Chondrocyte (in vitro differentiated cells): ENCODE results near the gene SYT14. TPM values are rescaled to one million over a fixed set of nuclear protein-coding genes. Genes with fewer than 3 reads are reported as not detected.

Experiments used
- DNase-seq: peaks from one replicate; pipeline ENCODE4 v3.0.0; 2021; ENCODE audit warnings: mixed read lengths, low spot score
- H3K27ac Mint-ChIP-seq: one replicate; pipeline ENCODE4 v1.8.0; 2021; ENCODE audit warnings: mild to moderate bottlenecking, moderate library complexity, mixed read lengths; ENCODE audit not compliant: unreplicated experiment
- H3K27me3 Mint-ChIP-seq: 2 replicates; pipeline ENCODE4 v1.8.0; 2021; ENCODE audit warnings: low read depth, mixed read lengths
- H3K36me3 Mint-ChIP-seq: 2 replicates; pipeline ENCODE4 v1.8.0; 2021; ENCODE audit warnings: low read depth, mixed read lengths
- H3K4me1 Mint-ChIP-seq: 2 replicates; pipeline ENCODE4 v1.8.0; 2021; ENCODE audit warnings: low read depth, mild to moderate bottlenecking, mixed read lengths
- H3K4me3 Mint-ChIP-seq: one replicate; pipeline ENCODE4 v1.8.0; 2021; ENCODE audit warnings: mild to moderate bottlenecking, moderate library complexity, mixed read lengths; ENCODE audit not compliant: unreplicated experiment
- H3K9me3 Mint-ChIP-seq: 2 replicates; pipeline ENCODE4 v1.8.0; 2021; ENCODE audit warnings: low read depth, mixed read lengths
- total RNA-seq: library from RNA; stranded (reverse); gene quantifications from 3 replicates; pipeline ENCODE4 v1.2.1, GENCODE V29; 2021
- TF ChIP-seq, protein P1 (sequence below): fragments of 200-600 bp; sonication (generic); IDR thresholded peaks from 2 replicates; pipeline ENCODE4 v1.5.0; 2021; ENCODE audit warnings: antibody characterized with exemption, mild to moderate bottlenecking, moderate library complexity

The SYT14 gene
- total RNA-seq, 1 donor from 2014 or later, result 1.0 TPM

- Mint-ChIP-seq H3K4me1 (no peaks in the 10 kb centered on the region), H3K4me3 (no peak overlapping the region), H3K27me3 (no peaks in the 10 kb centered on the region), H3K36me3 (no peaks in the 10 kb centered on the region), H3K27ac (no peak overlapping the region), H3K9me3 (no peaks in the 10 kb centered on the region)
- DNase-seq, result no peak
- TF ChIP-seq, protein P1, sequence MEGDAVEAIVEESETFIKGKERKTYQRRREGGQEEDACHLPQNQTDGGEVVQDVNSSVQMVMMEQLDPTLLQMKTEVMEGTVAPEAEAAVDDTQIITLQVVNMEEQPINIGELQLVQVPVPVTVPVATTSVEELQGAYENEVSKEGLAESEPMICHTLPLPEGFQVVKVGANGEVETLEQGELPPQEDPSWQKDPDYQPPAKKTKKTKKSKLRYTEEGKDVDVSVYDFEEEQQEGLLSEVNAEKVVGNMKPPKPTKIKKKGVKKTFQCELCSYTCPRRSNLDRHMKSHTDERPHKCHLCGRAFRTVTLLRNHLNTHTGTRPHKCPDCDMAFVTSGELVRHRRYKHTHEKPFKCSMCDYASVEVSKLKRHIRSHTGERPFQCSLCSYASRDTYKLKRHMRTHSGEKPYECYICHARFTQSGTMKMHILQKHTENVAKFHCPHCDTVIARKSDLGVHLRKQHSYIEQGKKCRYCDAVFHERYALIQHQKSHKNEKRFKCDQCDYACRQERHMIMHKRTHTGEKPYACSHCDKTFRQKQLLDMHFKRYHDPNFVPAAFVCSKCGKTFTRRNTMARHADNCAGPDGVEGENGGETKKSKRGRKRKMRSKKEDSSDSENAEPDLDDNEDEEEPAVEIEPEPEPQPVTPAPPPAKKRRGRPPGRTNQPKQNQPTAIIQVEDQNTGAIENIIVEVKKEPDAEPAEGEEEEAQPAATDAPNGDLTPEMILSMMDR, result no peak
Observed at GRCh38 chr1:210117198-210117597, 179.2 kb downstream of the SYT14 start.

DNA sequence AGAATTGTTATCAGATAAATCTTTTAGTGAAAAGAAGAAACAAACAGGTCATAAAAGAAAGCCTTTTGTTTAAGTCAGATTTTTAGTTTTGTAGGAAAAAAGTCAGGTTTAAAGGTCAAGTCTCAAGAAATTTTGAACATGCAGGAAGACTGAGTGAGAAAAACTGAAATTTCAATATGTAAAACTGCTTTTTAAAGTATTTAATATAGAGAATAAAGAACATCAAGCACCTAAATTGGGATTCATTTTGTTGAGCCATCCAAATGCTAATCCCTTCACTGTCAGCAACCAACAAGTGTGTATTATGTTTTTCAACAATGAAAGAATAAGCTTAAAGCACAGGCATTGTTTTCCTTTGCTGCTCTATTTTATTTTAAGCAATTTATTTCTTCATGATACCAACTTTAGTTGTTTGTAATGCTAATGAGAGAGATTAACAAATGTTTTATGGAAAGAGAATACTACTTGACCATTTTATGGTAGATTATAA lies 179.7 kb downstream of the SYT14 start:
- TF ChIP-seq, protein P1, result no peak
- H3K4me1 Mint-ChIP-seq, result no peaks in the 10 kb centered on the region
- H3K4me3 Mint-ChIP-seq, result no peak overlapping the region
- no peak for DNase-seq
- H3K36me3 Mint-ChIP-seq, result no peaks in the 10 kb centered on the region
- no peaks in the 10 kb centered on the region for H3K27me3 Mint-ChIP-seq
- no peak overlapping the region for H3K27ac Mint-ChIP-seq
- no peaks in the 10 kb centered on the region for H3K9me3 Mint-ChIP-seq

DNA sequence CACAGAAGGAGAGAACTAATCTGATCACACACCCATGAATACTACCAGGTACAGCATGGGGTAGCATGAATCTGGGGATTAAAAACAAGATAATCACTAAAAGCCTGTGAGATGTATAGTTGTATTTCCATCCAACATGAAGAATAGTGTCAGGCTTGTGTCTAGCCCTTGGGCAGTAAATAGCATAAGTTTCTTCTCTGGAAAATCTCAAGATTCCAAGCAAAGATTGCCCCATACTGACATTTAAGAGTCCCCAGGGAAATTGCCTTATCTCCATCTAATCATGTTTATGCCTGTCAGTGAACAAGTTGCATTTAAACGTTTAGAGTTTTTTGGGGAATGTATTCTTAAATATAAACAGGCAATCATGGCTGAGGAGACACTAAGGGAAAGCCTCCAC lies 185.4 kb downstream of the SYT14 start:
- no peaks in the 10 kb centered on the region for H3K36me3 Mint-ChIP-seq
- no peak for DNase-seq
- TF ChIP-seq, protein P1, result no peak
- no peaks in the 10 kb centered on the region for H3K9me3 Mint-ChIP-seq
- H3K4me3 Mint-ChIP-seq, result no peak overlapping the region
- peaks cover 17% of the 10 kb centered on the region for H3K4me1 Mint-ChIP-seq
- H3K27me3 Mint-ChIP-seq, result no peaks in the 10 kb centered on the region
- no peak overlapping the region for H3K27ac Mint-ChIP-seq

GRCh38 chr1:210123924-210124589 lies 186.0 kb downstream of the SYT14 start:
- no peak for DNase-seq
- Mint-ChIP-seq H3K9me3 (no peaks in the 10 kb centered on the region), H3K27me3 (no peaks in the 10 kb centered on the region), H3K36me3 (no peaks in the 10 kb centered on the region), H3K4me1 (peaks cover 17% of the 10 kb centered on the region), H3K27ac (no peak overlapping the region), H3K4me3 (no peak overlapping the region)
- TF ChIP-seq, protein P1, result no peak

DNA sequence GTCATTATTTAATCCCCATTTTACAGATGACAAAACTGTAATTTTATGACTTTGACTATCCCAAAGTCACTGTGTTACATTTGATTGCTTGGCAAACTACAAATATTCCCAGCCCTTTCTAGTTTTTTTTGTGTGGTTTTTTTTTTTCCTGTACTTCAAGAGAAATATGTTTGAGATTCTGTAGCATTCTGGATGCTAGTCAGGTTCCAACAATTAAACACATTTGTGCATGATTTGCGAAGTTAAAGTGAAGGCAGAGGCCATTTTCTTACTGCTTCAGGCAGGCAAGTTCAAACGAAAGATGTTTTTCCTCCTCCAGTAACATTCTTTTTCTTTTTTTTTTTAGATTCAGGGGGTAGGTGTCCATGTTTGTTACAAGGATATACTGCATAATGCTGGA lies 186.7 kb downstream of the SYT14 start:
- H3K9me3 Mint-ChIP-seq, result no peaks in the 10 kb centered on the region
- H3K27ac Mint-ChIP-seq, result no peak overlapping the region
- TF ChIP-seq, protein P1, result no peak
- H3K27me3 Mint-ChIP-seq, result no peaks in the 10 kb centered on the region
- H3K36me3 Mint-ChIP-seq, result no peaks in the 10 kb centered on the region
- H3K4me1 Mint-ChIP-seq, result peaks cover 17% of the 10 kb centered on the region
- H3K4me3 Mint-ChIP-seq, result no peak overlapping the region
- no peak for DNase-seq
